NT2/D1 (cell line): Measurements from ENCODE around the gene GRB10.

Source experiments
- DNase-seq: peaks from one replicate; pipeline ENCODE4 v3.0.0-alpha.2; 2011; ENCODE audit warnings: low read depth, low spot score
- H3K27me3 ChIP-seq: 2 replicates; pipeline ENCODE4 v1.6.0; 2011; ENCODE audit warnings: mild to moderate bottlenecking; ENCODE audit not compliant: insufficient read length, insufficient read depth
- H3K36me3 ChIP-seq: 2 replicates; pipeline ENCODE4 v1.6.1; 2011; ENCODE audit warnings: mild to moderate bottlenecking, low read length, mixed read lengths; ENCODE audit not compliant: insufficient read depth, insufficient read length
- H3K4me1 ChIP-seq: 2 replicates; pipeline ENCODE4 v1.5.1; 2011; ENCODE audit not compliant: insufficient read depth, insufficient read length
- H3K4me3 ChIP-seq: 2 replicates; pipeline ENCODE4 v1.5.1; 2011; ENCODE audit warnings: low read depth; ENCODE audit not compliant: insufficient read length
- H3K9ac ChIP-seq: 2 replicates; pipeline ENCODE4 v1.6.0; 2011; ENCODE audit warnings: low read depth; ENCODE audit not compliant: insufficient read length
- H3K9me3 ChIP-seq: 2 replicates; pipeline ENCODE4 v1.5.1; 2011; ENCODE audit warnings: mild to moderate bottlenecking, low read length; ENCODE audit not compliant: insufficient read depth
- SUZ12 ChIP-seq: IDR thresholded peaks from 2 replicates; pipeline ENCODE4 v1.6.1; 2011; ENCODE audit not compliant: insufficient read length, insufficient read depth; ENCODE audit errors: extremely low read depth
- YY1 ChIP-seq: IDR thresholded peaks from 2 replicates; pipeline ENCODE4 v1.6.1; 2011; ENCODE audit not compliant: insufficient read length, insufficient read depth
- ZNF274 ChIP-seq: IDR thresholded peaks from 2 replicates; pipeline ENCODE4 v1.6.1; 2011; ENCODE audit warnings: mild to moderate bottlenecking, low read depth, low read length

Gene GRB10

DNA sequence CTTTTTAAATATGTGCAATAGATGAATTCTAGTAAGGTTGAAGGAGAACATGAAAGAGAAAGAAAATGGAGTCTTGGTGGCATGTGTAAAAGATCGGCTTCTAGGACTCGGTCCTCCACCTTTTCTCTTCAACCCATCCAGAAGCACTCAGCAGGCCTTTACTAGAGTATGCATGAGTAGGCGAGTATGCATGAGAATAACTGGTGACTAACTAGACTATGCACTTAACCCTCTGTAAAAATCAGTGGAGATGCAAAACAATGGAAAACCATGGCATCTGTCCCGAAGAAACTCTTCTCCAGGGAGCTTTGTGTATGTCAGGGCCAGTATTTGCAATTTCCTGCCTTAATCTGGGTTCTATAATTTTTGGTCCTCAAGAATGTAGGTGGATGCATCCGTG, 40.0 kb upstream of the GRB10 start:
- no peak overlapping the region for H3K9ac ChIP-seq
- TF ChIP-seq SUZ12, result no peak
- no peak for TF ChIP-seq ZNF274
- TF ChIP-seq YY1, result no peak
- H3K4me1 ChIP-seq, result peaks cover 5% of the 10 kb centered on the region
- no peaks in the 10 kb centered on the region for H3K9me3 ChIP-seq
- H3K36me3 ChIP-seq, result no peaks in the 10 kb centered on the region
- DNase-seq, result no peak
- H3K27me3 ChIP-seq, result no peaks in the 10 kb centered on the region
- H3K4me3 ChIP-seq, result no peak overlapping the region

DNA sequence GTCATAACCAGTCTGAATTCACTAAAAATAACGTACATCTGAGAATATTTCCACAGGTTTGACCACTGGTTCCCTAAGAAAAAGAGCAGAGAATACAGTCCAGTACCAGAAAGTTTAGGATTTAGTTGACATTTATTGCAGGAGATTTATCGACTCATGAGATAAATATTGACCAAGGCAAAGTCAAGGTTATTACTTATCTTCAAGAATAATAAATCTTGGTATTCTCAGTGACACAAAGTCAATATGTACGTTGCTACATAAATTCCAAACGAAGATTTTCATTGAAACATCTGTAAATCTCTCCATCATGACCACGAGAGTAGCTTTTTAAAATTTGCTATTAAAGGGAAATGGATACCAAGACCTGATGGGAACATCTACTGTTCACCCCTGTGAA, 39.4 kb upstream of the GRB10 start:
- no peak overlapping the region for H3K9ac ChIP-seq
- no peaks in the 10 kb centered on the region for H3K36me3 ChIP-seq
- no peak for TF ChIP-seq YY1
- TF ChIP-seq SUZ12, result no peak
- no peak for TF ChIP-seq ZNF274
- H3K4me3 ChIP-seq, result no peak overlapping the region
- H3K27me3 ChIP-seq, result no peaks in the 10 kb centered on the region
- DNase-seq, result no peak
- H3K9me3 ChIP-seq, result no peaks in the 10 kb centered on the region
- peaks cover 5% of the 10 kb centered on the region for H3K4me1 ChIP-seq

DNA sequence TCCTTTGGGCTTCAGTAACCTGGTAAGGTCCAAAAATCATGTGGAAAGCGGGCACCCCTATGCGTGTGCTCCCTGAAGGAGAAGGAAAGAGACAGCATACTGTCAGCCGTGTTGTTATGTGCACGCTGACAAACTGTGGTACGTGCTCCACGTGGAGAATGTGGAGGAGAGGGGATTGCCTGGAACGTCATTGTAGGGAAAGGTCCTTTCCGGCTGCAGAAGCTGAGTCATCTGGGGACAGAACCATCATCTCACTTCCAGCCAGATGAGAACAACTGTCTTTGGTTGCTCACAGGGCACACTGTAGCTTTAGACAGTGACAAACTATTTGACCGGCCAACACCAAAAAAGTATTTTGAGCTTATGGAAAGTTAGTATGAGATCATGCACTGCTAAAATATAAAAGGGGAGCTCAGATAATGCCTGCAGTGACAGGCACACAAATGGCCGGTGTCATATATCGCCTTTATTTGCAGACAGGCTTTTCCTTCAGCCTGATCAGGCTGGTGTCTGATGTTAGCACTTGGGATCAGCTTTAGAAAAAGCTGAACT, 38.8 kb upstream of the GRB10 start:
- Histone ChIP-seq H3K9ac (no peak overlapping the region), H3K36me3 (no peaks in the 10 kb centered on the region), H3K4me1 (peaks cover under 1% of the 10 kb centered on the region), H3K4me3 (no peak overlapping the region), H3K27me3 (no peaks in the 10 kb centered on the region), H3K9me3 (no peaks in the 10 kb centered on the region)
- no peak for DNase-seq
- TF ChIP-seq ZNF274 (no peak), SUZ12 (no peak), YY1 (no peak)

DNA sequence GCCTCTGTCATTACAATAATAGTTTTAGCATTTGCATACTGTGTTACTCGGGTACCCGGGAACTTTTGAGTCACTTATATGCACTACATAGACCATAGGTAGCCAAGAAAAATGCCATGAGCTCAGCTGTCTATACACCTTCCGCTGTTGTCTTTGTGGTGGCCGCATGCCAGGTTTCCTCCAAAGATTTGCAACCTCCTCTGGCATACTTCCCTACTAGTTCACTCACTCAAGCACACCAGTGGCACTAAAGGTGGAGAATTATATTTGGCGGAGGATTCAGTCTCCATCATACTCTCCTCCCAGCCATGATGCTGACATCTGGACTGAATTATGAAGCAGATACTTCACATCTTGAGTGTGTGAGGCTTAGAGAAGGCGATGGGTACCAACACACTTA, 35.6 kb upstream of the GRB10 start:
- DNase-seq, result no peak
- Histone ChIP-seq H3K36me3 (no peaks in the 10 kb centered on the region), H3K9me3 (no peaks in the 10 kb centered on the region), H3K4me3 (no peak overlapping the region), H3K4me1 (no peaks in the 10 kb centered on the region), H3K9ac (no peak overlapping the region), H3K27me3 (no peaks in the 10 kb centered on the region)
- TF ChIP-seq YY1 (no peak), ZNF274 (no peak)

DNA sequence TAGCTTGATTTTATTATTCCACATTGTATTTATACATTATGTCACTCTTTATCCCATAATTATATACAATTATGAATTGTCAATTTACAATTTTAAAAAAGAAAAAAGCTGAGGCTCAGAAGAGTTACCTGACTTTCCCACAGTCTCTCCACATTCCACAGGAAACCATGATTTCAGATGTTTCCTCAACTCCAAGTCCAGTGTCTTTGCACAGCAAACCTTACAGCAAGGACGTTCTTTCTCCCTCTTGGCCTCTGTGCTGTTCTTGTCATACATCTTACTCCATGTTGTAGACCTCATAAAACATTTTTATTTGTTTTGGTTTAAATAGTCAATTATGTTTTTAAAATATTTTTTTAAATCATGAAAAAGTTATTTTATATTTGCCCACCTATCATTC, 34.9 kb upstream of the GRB10 start:
- Histone ChIP-seq H3K9ac (no peak overlapping the region), H3K4me1 (peaks cover 2% of the 10 kb centered on the region)

DNA sequence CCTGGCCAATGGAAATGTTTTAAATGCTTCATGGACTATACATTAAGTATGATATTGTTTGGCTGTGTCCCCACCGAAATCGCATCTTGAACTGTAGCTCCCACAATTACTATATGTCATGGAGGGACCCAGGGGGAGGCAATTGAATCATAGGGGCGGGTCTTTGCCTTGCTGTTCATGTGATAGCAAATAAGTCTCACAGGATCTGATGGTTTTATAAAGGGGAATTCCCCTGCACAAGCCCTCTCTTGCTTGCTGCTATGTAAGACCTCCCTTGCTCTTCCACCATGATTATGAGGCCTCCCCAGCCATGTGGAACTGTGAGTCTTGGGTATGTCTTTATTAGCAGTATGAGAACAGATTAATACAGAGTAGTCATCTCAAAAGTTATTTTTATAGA, 32.4 kb upstream of the GRB10 start:
- Histone ChIP-seq H3K27me3 (no peaks in the 10 kb centered on the region), H3K4me1 (peaks cover 2% of the 10 kb centered on the region), H3K9me3 (no peaks in the 10 kb centered on the region), H3K4me3 (no peak overlapping the region), H3K36me3 (no peaks in the 10 kb centered on the region), H3K9ac (no peak overlapping the region)
- TF ChIP-seq ZNF274 (no peak), YY1 (no peak), SUZ12 (no peak)
- no peak for DNase-seq

More for the DNA sequence above, 34.9 kb upstream of the GRB10 start:
- Histone ChIP-seq H3K27me3 (no peaks in the 10 kb centered on the region), H3K4me3 (no peak overlapping the region), H3K9me3 (no peaks in the 10 kb centered on the region), H3K36me3 (no peaks in the 10 kb centered on the region)
- DNase-seq, result no peak
- TF ChIP-seq ZNF274, result no peak
- no peak for TF ChIP-seq SUZ12
- no peak for TF ChIP-seq YY1

DNA sequence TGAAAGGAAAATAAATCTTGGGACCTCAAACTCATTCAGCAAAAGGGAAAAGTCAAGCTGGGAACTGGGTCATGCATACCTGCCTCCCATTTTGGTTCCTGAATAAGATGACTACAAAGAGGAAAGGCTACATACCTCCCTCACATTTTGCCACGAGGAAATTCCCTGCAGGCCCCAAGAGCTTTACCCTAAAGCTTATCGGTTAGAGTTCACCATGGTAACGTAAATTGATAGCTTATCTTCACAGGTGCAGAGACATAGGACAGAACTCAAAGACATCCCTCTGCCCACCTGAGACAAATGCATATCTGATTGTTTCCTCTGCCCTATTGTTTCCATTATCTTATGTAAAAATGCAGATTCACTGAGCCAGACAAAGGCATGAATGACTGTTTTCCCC, 31.5 kb upstream of the GRB10 start:
- no peak for DNase-seq
- Histone ChIP-seq H3K36me3 (no peaks in the 10 kb centered on the region), H3K9me3 (no peaks in the 10 kb centered on the region), H3K27me3 (no peaks in the 10 kb centered on the region), H3K4me3 (no peak overlapping the region), H3K9ac (no peak overlapping the region), H3K4me1 (peaks cover 2% of the 10 kb centered on the region)
- TF ChIP-seq YY1 (no peak), SUZ12 (no peak), ZNF274 (no peak)
